Left kidney (tissue), 2 donors: ENCODE measurements around the gene CNTNAP2. TPM values are rescaled to one million over a fixed set of nuclear protein-coding genes. Genes with fewer than 3 reads are reported as not detected.
A peak's percentile ranks its signal among the peaks of the same experiment; 100 is the strongest.

Source experiments
- DNase-seq: peaks from one replicate; pipeline ENCODE4 v3.0.0-alpha.2; 2013
- polyA plus RNA-seq: library from polyadenylated mRNA; unstranded; fragments of 120-200 nt; gene quantifications from one replicate; pipeline ENCODE4 v1.2.1, GENCODE V29; 2013; ENCODE audit not compliant: insufficient read length

CNTNAP2 gene
- polyA plus RNA-seq, 1 donor, result 26.4 TPM

DNA sequence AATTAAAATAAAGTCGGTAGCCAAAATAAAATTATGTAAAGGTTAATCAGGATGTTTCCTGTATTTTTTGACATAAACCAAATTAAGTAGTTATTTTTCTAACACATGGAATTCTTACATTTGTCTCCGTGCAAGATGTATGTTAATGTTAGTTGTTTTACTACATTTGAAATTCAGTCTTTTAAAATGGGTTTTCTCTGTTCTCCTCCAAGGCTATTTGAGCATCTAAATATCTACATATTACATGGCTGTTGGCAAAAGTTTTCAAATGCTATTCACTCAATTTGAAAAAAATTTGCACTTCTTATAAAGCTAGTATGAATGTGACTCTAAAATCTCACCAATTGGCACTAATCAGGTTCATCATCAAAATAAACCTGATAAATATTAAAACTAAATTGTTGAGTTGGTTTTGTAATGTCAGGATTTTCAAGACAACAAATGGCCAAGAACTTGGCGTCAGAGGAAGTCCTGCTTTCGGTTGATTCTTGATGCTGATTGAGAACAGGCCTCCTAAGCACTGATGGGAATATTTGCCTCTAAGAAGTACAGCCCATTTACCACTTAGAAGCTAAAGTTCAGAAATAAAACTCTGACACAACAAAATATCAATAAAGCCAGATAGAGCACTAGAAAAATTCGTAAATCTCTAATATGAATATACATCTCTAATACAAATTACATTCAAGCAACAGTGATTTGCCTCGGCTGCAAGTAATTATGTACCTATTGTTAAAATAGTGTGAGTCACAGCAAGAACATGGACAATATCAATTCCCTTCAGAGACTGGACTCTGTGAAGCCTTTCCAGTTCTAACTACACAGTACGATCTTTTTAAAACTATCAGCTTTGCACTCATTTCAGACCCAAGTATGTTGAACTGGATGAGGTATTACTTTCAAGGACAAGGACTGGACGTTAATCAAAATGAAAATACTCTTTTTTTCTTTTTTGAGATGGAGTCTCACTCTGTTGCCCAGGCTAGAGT is 1740.8 kb downstream of the CNTNAP2 start:
- no peak for DNase-seq

DNA sequence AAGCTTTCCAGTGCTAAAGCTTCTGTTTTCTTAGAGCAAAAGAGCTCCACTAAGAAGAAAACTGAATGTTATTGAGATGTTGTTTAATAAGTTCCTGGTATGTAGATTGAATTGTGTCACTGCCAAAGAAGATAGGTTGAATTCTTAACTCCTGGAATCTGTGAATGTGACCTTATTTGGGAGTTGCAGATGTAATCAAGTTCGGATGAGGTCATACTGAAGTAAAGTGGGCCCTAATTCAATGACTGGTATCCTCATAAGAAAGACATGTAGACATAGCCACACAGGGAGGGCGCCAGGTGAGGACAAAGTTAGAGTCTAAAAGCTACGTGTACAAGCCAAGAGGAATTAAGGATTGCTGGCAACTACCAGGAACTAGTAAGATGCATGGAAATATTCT is 1741.8 kb downstream of the CNTNAP2 start:
- no peak for DNase-seq

DNA sequence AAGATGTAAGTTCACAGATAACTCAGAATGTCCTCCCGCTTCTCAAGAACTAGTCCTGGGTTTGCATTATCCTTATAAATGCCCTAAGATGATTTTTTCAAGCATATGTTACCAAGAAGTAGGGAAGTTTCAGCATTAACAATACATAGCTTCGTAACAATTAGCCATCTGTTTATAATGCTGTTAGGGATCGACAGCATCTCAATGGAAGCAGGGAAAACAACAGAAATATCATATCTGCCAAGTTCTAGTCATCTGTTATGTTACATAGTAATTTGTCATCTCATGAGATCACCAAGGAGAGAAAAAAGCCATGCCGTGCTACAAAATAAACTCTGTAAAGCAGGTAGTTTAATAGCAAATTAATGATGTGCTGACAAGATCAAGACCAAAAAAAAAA is 1742.4 kb downstream of the CNTNAP2 start:
- DNase-seq, result no peak

DNA sequence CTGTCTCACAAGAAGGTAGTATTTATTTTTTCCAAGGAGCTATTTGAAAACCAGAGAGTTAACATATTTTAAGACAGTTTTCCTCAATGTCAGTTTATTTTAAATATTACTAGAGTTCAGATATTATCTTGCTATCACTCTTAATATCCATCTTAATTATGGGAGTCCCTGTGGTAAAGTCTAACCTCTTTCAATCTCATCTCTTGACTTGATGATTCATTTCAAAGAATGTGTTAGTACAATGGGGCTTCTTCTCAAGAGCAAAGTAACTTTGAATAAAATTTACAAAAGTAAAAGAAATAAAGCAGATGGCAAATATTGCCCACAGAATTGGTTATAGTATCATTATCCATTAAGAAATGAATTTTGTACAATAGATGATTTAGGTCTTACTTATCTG is 1742.9 kb downstream of the CNTNAP2 start:
- DNase-seq, result no peak

DNA sequence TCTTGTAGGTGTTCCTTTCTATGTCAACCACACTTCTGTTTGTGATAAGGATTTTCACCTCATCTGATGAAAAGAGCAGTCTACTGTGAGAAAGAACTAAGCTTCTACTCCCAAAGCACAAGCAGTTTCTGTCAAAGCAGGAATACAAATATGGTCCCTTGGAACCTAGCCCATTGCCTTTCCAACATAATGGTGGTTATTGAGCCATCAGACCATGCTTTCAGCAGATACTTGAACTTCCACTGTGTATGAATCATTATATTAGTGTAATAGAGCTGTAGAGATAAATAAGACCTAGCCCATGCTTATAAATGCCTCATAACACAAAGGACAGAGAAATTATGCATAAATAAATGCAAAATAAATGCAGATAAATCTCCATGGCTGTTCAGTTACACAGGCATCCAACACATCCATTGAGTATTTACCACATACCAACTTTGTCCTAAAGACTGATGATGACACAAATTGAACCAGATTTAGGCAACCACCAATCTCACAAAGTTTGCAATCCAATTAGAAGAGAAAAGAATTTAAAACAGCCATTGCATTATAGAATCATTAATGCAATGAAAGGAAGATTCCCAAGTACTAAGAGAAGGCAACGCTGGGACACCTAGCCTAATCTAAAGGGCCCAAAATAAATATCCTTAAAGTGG is 1744.6 kb downstream of the CNTNAP2 start:
- DNase-seq, result no peak

DNA sequence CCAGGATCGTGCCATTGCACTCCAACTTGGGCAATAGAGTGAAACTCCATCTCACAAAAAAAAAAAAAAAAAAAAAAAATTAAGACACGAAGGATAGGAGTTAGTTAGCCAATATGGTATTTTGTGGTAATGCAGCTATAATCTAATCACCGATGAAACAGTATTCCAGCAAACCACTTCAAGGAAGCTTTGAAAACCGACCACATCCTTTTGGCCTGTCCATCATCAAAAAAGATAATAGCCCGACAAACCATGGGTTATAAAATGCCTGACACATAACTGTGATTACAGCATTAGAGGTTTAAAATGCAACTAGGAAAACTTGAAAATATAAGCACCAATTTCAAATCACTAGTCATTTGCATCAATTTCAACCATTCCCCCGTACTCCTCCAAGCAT is 1745.3 kb downstream of the CNTNAP2 start:
- DNase-seq, result no peak

DNA sequence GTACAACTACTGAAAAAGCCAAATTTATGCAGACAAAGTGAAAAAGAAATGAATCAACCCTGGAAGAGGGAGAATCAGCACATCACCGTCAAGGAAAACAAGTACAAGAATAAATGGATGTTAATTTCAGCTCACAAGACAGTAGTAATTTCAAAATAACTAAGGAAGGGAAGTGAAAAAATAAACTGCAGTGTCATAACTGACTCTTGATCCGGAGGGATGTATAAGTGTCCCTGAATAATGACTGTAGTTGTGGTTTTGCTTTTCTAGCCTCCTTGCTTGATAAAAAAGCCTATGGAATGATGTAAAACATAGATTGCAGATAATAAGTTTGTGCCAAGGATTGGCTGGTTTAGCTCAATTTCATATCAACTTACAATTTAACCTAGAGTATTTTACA is 1752.9 kb downstream of the CNTNAP2 start:
- DNase-seq, result no peak

DNA sequence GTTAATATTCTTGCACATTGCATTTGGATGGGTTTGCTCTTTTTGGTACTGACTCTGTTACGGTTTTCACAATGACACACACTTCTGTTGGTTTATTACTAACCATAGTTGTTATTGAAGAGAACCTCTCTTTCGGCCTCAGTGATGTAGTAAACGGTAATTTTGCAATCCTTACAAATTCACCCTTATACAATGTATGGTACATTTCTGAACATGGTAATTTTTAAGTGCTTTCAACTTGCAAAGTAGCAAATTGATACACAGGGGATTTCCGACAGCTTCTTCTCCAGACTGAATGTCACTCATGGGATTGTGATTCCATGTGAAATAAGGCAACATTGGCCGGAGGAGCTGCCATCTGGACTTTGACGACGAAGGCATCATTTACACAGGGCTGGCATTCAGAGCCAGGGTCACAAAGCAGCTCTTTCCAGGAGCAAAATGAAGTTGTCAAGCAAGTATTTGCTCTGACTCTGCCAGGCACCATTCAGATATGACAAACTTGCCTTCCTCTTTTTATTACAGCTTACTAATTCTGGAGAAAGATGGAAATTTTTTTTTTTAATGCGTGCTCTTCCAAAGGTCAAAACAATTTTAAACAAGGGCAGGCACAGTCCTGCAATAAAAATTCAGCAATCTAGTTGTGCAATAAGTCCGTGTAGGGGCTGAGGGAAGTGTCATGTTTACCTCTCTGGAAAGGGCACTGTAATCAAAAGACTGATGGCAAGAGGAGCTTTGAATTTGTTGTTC is 1762.5 kb downstream of the CNTNAP2 start:
- DNase-seq, result no peak

DNA sequence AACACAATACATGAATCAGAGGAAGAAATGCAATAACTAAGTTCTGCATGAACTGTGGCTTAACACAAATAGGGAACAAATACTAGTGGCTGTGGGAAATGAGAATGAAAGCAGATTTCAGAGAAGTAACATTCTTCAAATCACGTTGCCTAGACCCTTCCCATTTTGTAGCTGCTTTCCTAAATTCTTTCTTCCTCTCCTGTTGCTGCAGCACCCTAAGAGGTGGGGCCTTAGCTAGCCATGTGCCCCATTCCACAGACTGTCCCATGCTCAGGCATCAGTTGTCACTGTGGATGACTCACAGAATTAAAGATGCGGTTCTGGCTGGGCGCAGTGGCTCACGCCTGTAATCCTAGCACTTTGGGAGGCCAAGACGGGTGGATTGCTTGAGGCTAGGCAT is 1769.3 kb downstream of the CNTNAP2 start:
- no peak for DNase-seq

DNA sequence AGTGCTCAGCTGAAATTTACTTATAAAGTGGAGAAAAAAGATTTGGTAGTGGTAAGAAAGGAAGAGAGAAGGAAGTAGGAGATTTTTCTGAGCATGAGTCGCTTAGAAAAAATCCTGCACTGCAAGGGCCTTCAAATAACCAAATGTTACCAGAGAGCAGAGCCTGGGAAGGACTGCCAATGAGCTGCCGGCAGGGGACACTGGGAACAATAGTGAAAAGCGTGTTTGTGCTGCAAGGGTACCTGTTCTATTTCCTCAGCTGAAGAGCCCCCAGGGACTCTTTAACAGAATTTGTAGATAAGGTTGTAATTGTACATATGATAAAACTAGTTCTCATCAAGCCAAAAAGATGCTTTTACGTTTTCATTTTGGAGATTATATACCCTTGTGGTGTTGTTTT is 1777.7 kb downstream of the CNTNAP2 start:
- no peak for DNase-seq

DNA sequence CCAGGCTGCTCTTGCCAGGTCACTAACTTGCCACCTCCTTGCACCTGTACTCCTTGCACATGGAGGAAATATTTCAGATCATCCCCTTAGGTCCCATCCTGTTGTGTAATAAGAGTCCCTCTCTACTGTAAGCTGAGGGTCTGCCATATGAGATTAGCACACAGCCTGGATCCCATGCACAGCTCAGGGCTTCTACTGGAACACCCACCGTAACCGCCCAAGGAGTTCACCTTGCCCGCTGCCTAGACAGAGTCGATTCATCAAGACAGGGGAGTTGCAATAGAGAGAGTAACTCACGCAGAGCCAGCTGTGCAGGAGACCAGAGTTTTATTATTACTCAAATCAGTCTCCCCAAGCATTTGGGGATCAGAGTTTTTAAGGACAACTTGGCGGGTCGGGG is 1779.5 kb downstream of the CNTNAP2 start:
- DNase-seq, result no peak

DNA sequence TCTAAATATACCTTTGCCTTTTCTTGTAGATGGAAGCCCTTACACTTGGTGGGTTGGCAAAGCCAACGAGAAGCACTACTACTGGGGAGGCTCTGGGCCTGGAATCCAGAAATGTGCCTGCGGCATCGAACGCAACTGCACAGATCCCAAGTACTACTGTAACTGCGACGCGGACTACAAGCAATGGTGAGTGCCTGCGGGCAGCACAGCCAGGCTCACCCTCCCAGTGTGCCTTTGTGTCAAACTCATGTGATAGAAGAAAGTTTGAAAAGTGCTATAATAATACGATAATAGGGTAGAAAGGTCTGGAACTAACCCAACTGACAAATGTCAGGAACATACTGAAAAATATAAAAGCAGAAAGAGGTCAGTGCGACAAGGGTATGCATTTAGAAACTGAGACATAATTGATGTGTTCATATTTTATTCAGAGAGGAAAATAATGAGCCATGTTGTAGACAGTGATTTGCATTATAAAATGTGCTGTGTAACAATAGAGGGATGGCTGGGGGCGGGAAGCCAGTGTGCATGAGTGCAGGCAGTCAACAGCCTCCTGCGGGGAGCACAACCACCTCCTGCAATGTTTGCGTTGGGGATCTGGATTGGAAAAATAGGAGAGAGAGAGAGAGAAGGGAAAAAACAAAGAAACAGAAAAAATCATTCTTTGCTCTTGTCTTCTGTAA is 1787.1 kb downstream of the CNTNAP2 start:
- no peak for DNase-seq

DNA sequence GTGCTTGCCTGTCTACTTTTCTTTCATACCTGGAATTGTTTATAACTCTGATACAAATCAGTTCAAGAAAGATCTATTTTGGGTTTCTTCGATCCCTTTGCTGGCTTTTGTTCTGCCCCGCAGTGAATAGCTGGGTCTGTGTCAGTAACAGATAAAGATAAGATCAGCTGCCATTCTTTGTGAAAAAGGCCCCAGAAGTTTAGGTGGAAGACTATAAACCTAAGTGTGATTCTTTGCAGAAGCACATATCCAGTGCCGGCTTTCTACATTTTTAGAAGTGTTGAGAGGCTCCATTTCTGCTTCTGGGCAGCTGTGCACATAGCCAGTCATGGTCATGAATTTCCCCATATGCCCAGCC is 1787.6 kb downstream of the CNTNAP2 start:
- DNase-seq, result no peak

DNA sequence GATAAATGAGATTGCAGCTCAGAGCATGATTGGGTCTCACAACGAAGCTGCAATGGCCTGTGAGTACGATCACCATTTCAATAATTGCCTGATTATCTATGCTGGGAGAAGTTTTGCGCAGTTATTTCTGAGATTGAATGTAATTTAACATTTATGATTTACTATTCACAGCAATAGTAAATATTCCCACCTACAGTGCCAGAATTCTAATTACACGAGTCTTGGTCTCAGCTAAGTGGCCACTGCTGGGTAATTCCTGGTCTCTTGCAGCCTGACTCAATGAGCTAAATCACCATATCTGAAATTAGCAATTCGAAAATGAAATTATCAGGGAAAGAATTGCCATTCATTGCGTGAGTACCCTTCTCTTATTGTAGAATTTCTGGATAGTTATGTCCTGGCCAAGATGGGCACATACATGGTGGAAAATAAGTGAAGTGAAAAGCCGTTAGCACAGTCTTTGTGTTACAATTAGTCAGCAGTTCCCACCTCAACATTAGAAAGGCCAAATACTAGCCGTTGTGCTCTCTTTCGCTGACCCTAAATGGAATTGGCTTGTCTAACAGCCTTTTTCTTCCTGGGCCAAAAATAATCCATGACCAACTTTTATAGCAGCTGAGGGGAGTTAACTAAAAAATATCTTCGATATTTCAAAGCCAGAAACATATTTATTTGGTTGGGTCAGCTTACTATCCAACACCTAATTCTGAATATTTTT is 1793.0 kb downstream of the CNTNAP2 start:
- no peak for DNase-seq

DNA sequence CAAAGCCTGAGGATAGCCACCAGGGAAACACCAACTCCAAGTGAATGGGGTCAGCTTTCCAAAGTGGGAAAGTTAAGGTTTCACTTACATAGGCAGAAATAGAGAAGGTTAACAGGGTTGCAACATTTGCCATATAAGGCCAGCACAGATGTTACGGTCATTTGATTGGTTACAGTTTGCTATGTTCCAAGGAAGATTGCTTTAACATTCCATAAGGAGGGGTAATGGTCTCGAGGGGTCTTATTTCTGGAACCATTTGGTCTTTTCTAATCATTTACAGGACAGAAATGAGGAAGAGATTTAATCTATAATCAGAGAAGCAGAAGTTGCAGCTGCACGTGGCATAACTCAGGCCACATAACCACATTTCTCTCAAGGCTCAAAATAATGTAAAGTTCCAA is 1794.6 kb downstream of the CNTNAP2 start:
- peak; percentile 36 for DNase-seq

DNA sequence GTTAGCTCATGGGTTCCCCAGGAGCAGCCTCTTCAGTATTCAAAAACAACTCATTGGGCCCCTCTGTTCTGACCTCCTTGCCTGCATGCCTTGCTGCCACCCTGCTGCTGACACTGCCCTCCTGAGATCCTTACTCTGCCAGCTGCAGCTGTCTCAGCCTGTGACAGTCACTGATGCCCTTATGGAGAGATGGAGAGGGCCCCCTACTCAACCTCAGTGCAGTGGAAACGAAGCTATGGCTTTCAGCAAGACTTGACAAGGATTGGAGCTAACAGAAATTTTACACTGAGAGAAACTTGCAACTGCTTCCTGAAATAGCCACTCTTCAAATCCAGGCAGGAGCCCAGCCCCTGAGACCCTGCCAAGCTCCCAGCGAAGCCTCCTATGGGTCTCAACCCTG is 1795.7 kb downstream of the CNTNAP2 start:
- no peak for DNase-seq

DNA sequence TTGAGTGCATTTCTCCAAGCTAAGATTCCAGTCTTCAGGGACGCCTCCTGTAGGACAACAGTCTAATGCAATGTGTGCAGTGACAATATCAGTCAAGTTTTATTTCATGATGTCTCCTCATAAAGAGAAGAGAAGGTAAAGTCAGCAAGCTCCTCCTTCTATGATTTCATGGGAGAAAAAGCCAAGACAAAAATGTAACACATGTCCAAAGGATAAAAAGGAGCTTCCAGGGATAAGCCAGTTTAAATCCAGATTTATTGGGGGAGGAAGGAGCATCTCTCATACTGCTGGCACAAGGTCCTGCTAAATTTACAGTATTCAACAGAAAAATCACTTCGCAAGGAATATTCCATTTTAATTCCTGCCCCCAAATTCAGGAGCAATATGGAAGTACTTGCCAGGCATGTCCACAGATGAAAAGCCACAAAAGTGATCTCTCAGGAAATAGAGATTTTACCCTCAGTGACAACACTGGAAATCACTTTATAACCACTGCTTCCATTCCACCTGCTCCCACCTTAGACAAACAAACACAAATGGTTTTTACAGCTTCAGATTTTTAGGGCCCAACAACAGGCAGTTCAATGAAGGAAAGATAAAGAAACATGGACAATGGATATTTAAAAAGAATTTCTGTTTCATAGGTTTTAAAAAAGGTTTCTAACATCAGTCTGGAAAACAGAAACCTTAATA is 1796.5 kb downstream of the CNTNAP2 start:
- no peak for DNase-seq

DNA sequence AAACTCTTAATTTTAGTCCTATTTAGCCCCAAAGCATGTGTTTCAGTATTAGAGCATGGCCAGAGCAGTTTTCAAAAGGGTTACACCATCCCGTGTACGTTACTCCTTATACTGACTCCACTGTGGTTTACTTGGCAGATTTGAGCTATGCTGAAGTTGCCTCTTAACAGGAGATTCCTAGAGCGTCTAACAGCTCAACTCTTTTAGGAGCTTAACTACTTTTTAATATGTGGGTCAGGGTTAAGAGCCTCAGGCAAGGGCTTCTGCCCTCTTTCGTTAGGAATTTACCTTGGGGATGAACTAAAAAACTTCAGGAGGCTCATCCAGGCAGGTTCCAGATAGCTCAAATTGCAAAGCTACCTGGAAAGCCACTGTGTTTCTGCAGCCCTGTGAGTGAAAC is 1799.2 kb downstream of the CNTNAP2 start:
- DNase-seq, result no peak

DNA sequence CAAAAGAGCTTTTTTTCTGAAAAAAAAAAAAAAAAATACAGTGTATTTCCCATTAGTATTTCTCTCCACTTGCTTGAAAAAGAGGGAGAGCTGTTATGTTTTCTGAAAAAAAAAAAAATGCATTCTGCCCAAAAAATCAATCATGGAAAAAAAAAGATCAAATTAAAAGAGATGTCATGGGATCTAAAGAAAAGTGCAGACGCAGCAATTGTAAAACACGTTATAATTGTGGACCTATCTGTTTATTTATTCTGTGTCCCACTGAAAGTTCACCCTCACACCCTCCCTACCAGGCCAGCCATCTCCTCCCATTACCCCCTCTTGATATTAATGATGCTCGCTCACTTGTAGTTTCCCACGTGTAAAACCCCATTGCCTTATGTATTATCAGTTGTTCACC is 1800.0 kb downstream of the CNTNAP2 start:
- DNase-seq, result no peak

DNA sequence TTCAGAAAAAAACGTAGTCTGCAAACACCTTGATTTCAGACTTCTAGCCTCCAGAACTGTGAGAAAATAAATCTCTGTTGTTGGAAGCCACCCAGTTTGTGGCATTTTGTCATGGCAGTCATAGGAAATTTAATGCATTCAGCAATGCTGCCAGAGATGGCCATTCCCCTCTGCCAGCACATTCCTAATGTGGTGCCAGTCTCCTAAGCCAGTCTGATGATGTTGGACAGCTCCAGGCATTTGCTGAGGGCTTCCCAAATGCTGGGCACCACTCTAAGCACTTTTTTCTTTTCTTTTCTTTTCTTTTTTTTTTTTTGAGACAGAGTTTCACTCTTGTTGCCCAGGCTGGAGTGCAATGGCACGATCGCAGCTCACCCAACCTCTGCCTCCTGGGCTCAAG is 1807.2 kb downstream of the CNTNAP2 start:
- DNase-seq, result no peak

DNA sequence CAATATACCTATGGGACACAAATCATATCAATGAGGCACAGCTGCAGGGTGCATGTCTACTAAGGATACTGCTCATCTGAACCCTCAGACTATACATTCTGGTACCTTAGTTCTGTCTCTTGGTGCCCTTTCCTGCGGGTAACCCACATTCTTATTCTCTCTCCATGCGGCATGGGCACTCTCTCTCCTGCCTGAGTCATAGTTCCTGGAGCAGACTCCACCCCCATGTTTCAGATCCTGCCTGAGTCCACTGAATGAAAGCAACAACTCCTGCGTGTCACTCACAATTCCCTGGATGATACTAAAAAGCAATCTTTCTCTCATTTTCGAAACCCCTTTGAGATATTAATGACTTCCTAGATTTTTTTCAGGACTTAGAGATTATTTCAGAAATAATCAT is 1820.8 kb downstream of the CNTNAP2 start:
- no peak for DNase-seq
